ENCODE measurements around the gene ATXN7L1.

ATXN7L1 gene

GRCh38 chr7:105775580-105775979 lies 100.8 kb downstream of the ATXN7L1 start:
- DNase-seq, result no peak

GRCh38 chr7:105773030-105773460 lies 103.4 kb downstream of the ATXN7L1 start:
- DNase-seq, result no peak

- DNase-seq, result peak; percentile 66 to 83 (median 77)
Observed at GRCh38 chr7:105769901-105770628, 106.3 kb downstream of the ATXN7L1 start.

- no peak for DNase-seq
Observed at GRCh38 chr7:105768898-105769507, 107.4 kb downstream of the ATXN7L1 start.

GRCh38 chr7:105768117-105768516 lies 108.3 kb downstream of the ATXN7L1 start:
- DNase-seq, result no peak

GRCh38 chr7:105766421-105767073 lies 109.9 kb downstream of the ATXN7L1 start:
- peak; percentile 31 to 79 (median 48) for DNase-seq

- DNase-seq, result no peak
Observed at GRCh38 chr7:105765846-105766245, 110.6 kb downstream of the ATXN7L1 start.

GRCh38 chr7:105764506-105764905 lies 111.9 kb downstream of the ATXN7L1 start:
- DNase-seq, result no peak

- DNase-seq, result peak; percentile 42 to 54 (median 43)
Observed at GRCh38 chr7:105760551-105761447, 115.6 kb downstream of the ATXN7L1 start.

- DNase-seq, result peak; percentile 69 to 73 (median 71)
Observed at GRCh38 chr7:105759670-105760550, 116.5 kb downstream of the ATXN7L1 start.

- no peak for DNase-seq
Observed at GRCh38 chr7:105756367-105756766, 120.0 kb downstream of the ATXN7L1 start.

- no peak for DNase-seq
Observed at GRCh38 chr7:105752671-105753275, 123.6 kb downstream of the ATXN7L1 start.

- DNase-seq, result no peak
Observed at GRCh38 chr7:105751054-105751453, 125.3 kb downstream of the ATXN7L1 start.

- no peak for DNase-seq
Observed at GRCh38 chr7:105748701-105749100, 127.7 kb downstream of the ATXN7L1 start.

- no peak for DNase-seq
Observed at GRCh38 chr7:105745681-105746330, 130.6 kb downstream of the ATXN7L1 start.

GRCh38 chr7:105744258-105744657 lies 132.1 kb downstream of the ATXN7L1 start:
- no peak for DNase-seq

GRCh38 chr7:105743351-105744090 lies 132.9 kb downstream of the ATXN7L1 start:
- peak; percentile 25 to 47 (median 43) for DNase-seq

GRCh38 chr7:105742787-105743186 lies 133.6 kb downstream of the ATXN7L1 start:
- peak in 1 of 3 donors; percentile 25 for DNase-seq

- DNase-seq, result no peak
Observed at GRCh38 chr7:105741982-105742381, 134.4 kb downstream of the ATXN7L1 start.

- no peak for DNase-seq
Observed at GRCh38 chr7:105738133-105738532, 138.3 kb downstream of the ATXN7L1 start.
